SK-N-MC (cell line): ENCODE data around the gene SDF4.
"Not testable (repeated sequence)": the region's sequence is repeated elsewhere in the genome, so short reads cannot be mapped to it uniquely, and the experiment has no call there.

Experiments
- DNase-seq: peaks from one replicate; pipeline ENCODE4 v3.0.0-alpha.2; 2011; ENCODE audit warnings: low read depth, low spot score
- H3K27ac ChIP-seq: fragments of 200-600 bp; sonication (generic); 2 replicates; pipeline ENCODE4 v1.5.1; 2016; ENCODE audit warnings: mixed run types
- H3K36me3 ChIP-seq: fragments of 200-600 bp; sonication (generic); 2 replicates; pipeline ENCODE4 v1.6.1; 2017; ENCODE audit warnings: antibody characterized with exemption, low read length, mixed read lengths; ENCODE audit not compliant: insufficient read depth
- H3K4me3 ChIP-seq: fragments of 200-600 bp; sonication (generic); 2 replicates; pipeline ENCODE4 v1.5.1; 2016
- H3K9ac ChIP-seq: fragments of 200-600 bp; sonication (generic); 2 replicates; pipeline ENCODE4 v1.8.0; 2017; ENCODE audit warnings: mixed run types, mixed read lengths; ENCODE audit not compliant: insufficient read length
- H3K9me3 ChIP-seq: fragments of 200-600 bp; sonication (generic); 2 replicates; pipeline ENCODE4 v1.6.1; 2017; ENCODE audit warnings: low read depth, mild to moderate bottlenecking, antibody characterized with exemption, low read length, moderate library complexity, mixed read lengths
- EZH2 ChIP-seq: fragments of 200-600 bp; sonication (generic); IDR thresholded peaks from one replicate; pipeline ENCODE4 v1.6.1; 2017; ENCODE audit warnings: antibody characterized with exemption
- FOXP2 ChIP-seq: optimal IDR thresholded peaks from 2 replicates; pipeline ENCODE3; 2011; ENCODE audit warnings: mild to moderate bottlenecking, moderate library complexity; ENCODE audit not compliant: insufficient read depth; ENCODE audit errors: extremely low read length, control extremely low read depth
- POLR2AphosphoS5 ChIP-seq: IDR thresholded peaks from 2 replicates; pipeline ENCODE4 v1.6.1; 2012; ENCODE audit warnings: mild to moderate bottlenecking, low read depth, low read length, borderline replicate concordance

SDF4 gene

GRCh38 chr1:1254667-1254998 lies 22.8 kb upstream of the SDF4 start:
- Histone ChIP-seq H3K9ac (no peak overlapping the region), H3K4me3 (no peak overlapping the region), H3K9me3 (no peaks in the 10 kb centered on the region), H3K27ac (no peak overlapping the region; the same call in 1 of the 2 replicates), H3K36me3 (peaks cover 34% of the 10 kb centered on the region)
- TF ChIP-seq POLR2AphosphoS5, result no peak
- DNase-seq, result no peak

- Histone ChIP-seq H3K4me3 (no peak overlapping the region), H3K36me3 (peaks cover 32% of the 10 kb centered on the region)
- DNase-seq, result no peak
These were observed 22.3 kb upstream of the SDF4 start for GRCh38 chr1:1253972-1254666.

GRCh38 chr1:1253314-1253713 lies 21.5 kb upstream of the SDF4 start:
- DNase-seq, result no peak
- no peak overlapping the region for H3K9ac ChIP-seq
- no peak overlapping the region for H3K27ac ChIP-seq
- no peaks in the 10 kb centered on the region for H3K9me3 ChIP-seq
- TF ChIP-seq EZH2 (no peak), POLR2AphosphoS5 (no peak), FOXP2 (no peak)
- peaks cover 28% of the 10 kb centered on the region for H3K36me3 ChIP-seq
- no peak overlapping the region for H3K4me3 ChIP-seq

More at GRCh38 chr1:1253972-1254666, 22.3 kb upstream of the SDF4 start:
- no peak for TF ChIP-seq EZH2
- no peak for TF ChIP-seq FOXP2
- no peak for TF ChIP-seq POLR2AphosphoS5
- Histone ChIP-seq H3K9ac (no peak overlapping the region), H3K27ac (no peak overlapping the region), H3K9me3 (no peaks in the 10 kb centered on the region)

GRCh38 chr1:1250786-1251284 lies 19.0 kb upstream of the SDF4 start:
- Histone ChIP-seq H3K36me3 (peaks cover 12% of the 10 kb centered on the region; the same call in 1 of the 2 replicates), H3K9ac (no peak overlapping the region), H3K9me3 (no peaks in the 10 kb centered on the region), H3K27ac (no peak overlapping the region), H3K4me3 (no peak overlapping the region)
- DNase-seq, result no peak
- TF ChIP-seq POLR2AphosphoS5, result 0 out of 2 replicates have a peak, but pooled peaks have one; percentile 11
- no peak for TF ChIP-seq FOXP2

- H3K36me3 ChIP-seq, DNase-seq, H3K9me3 ChIP-seq, H3K4me3 ChIP-seq, H3K27ac ChIP-seq, H3K9ac ChIP-seq: not testable (repeated sequence)
These were observed 16.5 kb upstream of the SDF4 start for GRCh38 chr1:1248009-1248913.

- H3K9ac ChIP-seq, result no peak overlapping the region
- DNase-seq, result no peak
These were observed 15.6 kb upstream of the SDF4 start for GRCh38 chr1:1247341-1247913.

GRCh38 chr1:1246577-1247340 lies 15.0 kb upstream of the SDF4 start, which contains the start of gene C1QTNF12:
Gene C1QTNF12 (minus strand): TSS chr1:1246722. CDS start chr1:1246690, 32 bp downstream.
- TF ChIP-seq FOXP2, result no peak
- no peak for TF ChIP-seq POLR2AphosphoS5
- TF ChIP-seq EZH2, result no peak
- Histone ChIP-seq H3K36me3 (no peaks in the 10 kb centered on the region), H3K4me3 (no peak within 1 kb of the TSS), H3K27ac (no peak within 1 kb of the TSS), H3K9me3 (no peaks in the 10 kb centered on the region), H3K9ac (no peak within 1 kb of the TSS)
- DNase-seq, result no peak

More at GRCh38 chr1:1247341-1247913, 15.6 kb upstream of the SDF4 start:
- Histone ChIP-seq H3K4me3 (no peak overlapping the region), H3K36me3 (no peaks in the 10 kb centered on the region), H3K27ac (no peak overlapping the region), H3K9me3 (no peaks in the 10 kb centered on the region)
- TF ChIP-seq POLR2AphosphoS5 (no peak), FOXP2 (no peak), EZH2 (no peak)
